K562 (cell line): ENCODE measurements around the gene COX10. TPM values are rescaled to one million over a fixed set of nuclear protein-coding genes. Genes with fewer than 3 reads are reported as not detected.

Source experiments
- ATAC-seq: fragments of 200-7000 bp; cut with Tn5 transposase; 3 replicates; pipeline ENCODE4 v1.9.1; 2020; ENCODE audit warnings: moderate library complexity
- BruUV-seq: library from RNA; stranded (reverse); fragments of 400-500 nt; replicated peaks from 2 replicates; lab custom pipeline; 2021; lab: Mats Ljungman, UMichigan
- CTCF ChIA-PET: fragments of 300-600 bp; formaldehyde crosslinking; extraction: SDS; loops from one replicate; lab custom pipeline; 2021; ENCODE audit warnings: low intra/inter-chr PET ratio; lab: Yijun Ruan, JAX
- POLR2A ChIA-PET: fragments of 300-600, 350-650 bp; sonication (Branson Sonifier 250); formaldehyde crosslinking; extraction: SDS; loops from one replicate; lab custom pipeline; 2021; ENCODE audit warnings: antibody characterized with exemption, inconsistent platforms; lab: Yijun Ruan, JAX
- DNase-seq, 4 experiments: peaks; one replicate each; pipeline versions ENCODE4 v3.0.0 to v3.0.0-alpha.2; 2011 to 2018; ENCODE audit warnings: low spot score in 3 of 4, mixed read lengths in 3 of 4; ENCODE audit errors: extremely low read depth in 1 of 4
- FAIRE-seq: peaks from 2 replicates; lab custom pipeline; 2011; peaks lifted over from hg19 to GRCh38; lab: Jason Lieb, UNC
- H2AFZ ChIP-seq: 2 replicates; pipeline ENCODE4 v1.6.0; 2011; ENCODE audit warnings: low read depth, low read length, control low read depth, inconsistent platforms
- H3K27ac ChIP-seq: fragments of 200-600 bp; 3 replicates; pipeline ENCODE4 v1.8.0; 2011; ENCODE audit warnings: low read depth, mild to moderate bottlenecking, control low read depth, inconsistent platforms, low read length, moderate library complexity, mixed read lengths; ENCODE audit errors: extremely low read depth
- H3K27me3 ChIP-seq, 2 experiments: fragments of 300-600 bp in 1 of 2; 2 replicates in 1 of 2; 3 replicates in 1 of 2; pipeline versions ENCODE4 v1.6.0 to v1.8.0; 2011; ENCODE audit warnings: inconsistent platforms in 2 of 2, low read length in 2 of 2, mild to moderate bottlenecking in 1 of 2, mixed read lengths in 1 of 2, moderate library complexity in 1 of 2; ENCODE audit not compliant: control insufficient read depth in 2 of 2, insufficient read depth in 2 of 2
- H3K36me3 ChIP-seq: fragments of 300-600 bp; 3 replicates; pipeline ENCODE4 v1.8.0; 2011; ENCODE audit warnings: mild to moderate bottlenecking, low read length, inconsistent platforms; ENCODE audit not compliant: control insufficient read depth, insufficient read depth
- H3K4me1 ChIP-seq, 2 experiments: fragments of 200-600 bp in 1 of 2; replicated peaks in 1 of 2; 2 replicates in 1 of 2; 3 replicates in 1 of 2; pipeline versions ENCODE4 v1.5.1 to v1.8.0; 2011; ENCODE audit warnings: inconsistent platforms in 2 of 2, low read length in 2 of 2, mild to moderate bottlenecking in 1 of 2, mixed read lengths in 1 of 2, moderate library complexity in 1 of 2; ENCODE audit not compliant: control insufficient read depth in 2 of 2, insufficient read depth in 2 of 2
- H3K4me2 ChIP-seq: 2 replicates; pipeline ENCODE4 v1.6.1; 2011; ENCODE audit warnings: low read length, control low read depth, inconsistent platforms, mixed read lengths; ENCODE audit not compliant: insufficient read depth
- H3K4me3 ChIP-seq: fragments of 200-600 bp; sonication (generic), shearing (Covaris generic); 2 replicates; pipeline ENCODE4 v1.5.1; 2016; ENCODE audit warnings: control low read depth, inconsistent platforms
- H3K79me2 ChIP-seq: fragments of 200-600 bp; 3 replicates; pipeline ENCODE4 v1.8.0; 2011; ENCODE audit warnings: low read length, inconsistent platforms; ENCODE audit not compliant: control insufficient read depth, insufficient read depth
- H3K9ac ChIP-seq, 2 experiments: 2 replicates each; pipeline versions ENCODE4 v1.6.0 to v1.6.1; 2011; ENCODE audit warnings: low read depth in 2 of 2, low read length in 2 of 2, control low read depth in 1 of 2, inconsistent platforms in 1 of 2, mild to moderate bottlenecking in 1 of 2, mixed read lengths in 1 of 2; ENCODE audit not compliant: insufficient read depth in 1 of 2
- H3K9me1 ChIP-seq: one replicate; pipeline ENCODE4 v1.6.0; 2011; ENCODE audit warnings: inconsistent platforms, mild to moderate bottlenecking, low read length, moderate library complexity; ENCODE audit not compliant: control insufficient read depth, insufficient read depth
- H3K9me3 ChIP-seq: replicated peaks from 2 replicates; pipeline ENCODE4 v1.5.1; 2011; ENCODE audit warnings: low read depth, low read length, inconsistent platforms; ENCODE audit not compliant: control insufficient read depth, insufficient read depth
- H4K20me1 ChIP-seq: replicated peaks from 2 replicates; pipeline ENCODE4 v1.6.1; 2011; ENCODE audit warnings: low read length, inconsistent platforms, mixed read lengths; ENCODE audit not compliant: control insufficient read depth, insufficient read depth
- BCOR ChIP-seq: fragments of 450-650 bp; IDR thresholded peaks from 2 replicates; pipeline ENCODE4 v1.6.1; 2016
- C11orf30 ChIP-seq: fragments of 450-650 bp; IDR thresholded peaks from 2 replicates; pipeline ENCODE4 v1.6.1; 2016; ENCODE audit warnings: low read depth, mild to moderate bottlenecking
- CBFA2T3 ChIP-seq: fragments of 450-650 bp; IDR thresholded peaks from 2 replicates; pipeline ENCODE4 v1.6.1; 2017
- EP300 ChIP-seq: IDR thresholded peaks from 2 replicates; pipeline ENCODE4 v1.6.1; 2012; ENCODE audit warnings: low read length, improper control_type of control experiment
- FOSL1 ChIP-seq: fragments of 200-800 bp; sonication (Bioruptor generic); conservative IDR thresholded peaks from 2 replicates; pipeline ENCODE4 v1.6.1; 2016; ENCODE audit warnings: missing genetic modification characterization, missing compliant biosample characterization
- FOXA1 ChIP-seq: fragments of 450-650 bp; IDR thresholded peaks from 2 replicates; pipeline ENCODE4 v1.6.1; 2016; ENCODE audit warnings: mild to moderate bottlenecking, borderline replicate concordance
- LCOR ChIP-seq: sonication (generic); formaldehyde crosslinking; IDR thresholded peaks from 2 replicates; pipeline ENCODE4 v1.8.0; 2022; ENCODE audit warnings: mild to moderate bottlenecking, missing genetic modification reagents
- LEF1 ChIP-seq: fragments of 450-650 bp; IDR thresholded peaks from 2 replicates; pipeline ENCODE4 v1.6.1; 2016; ENCODE audit warnings: mild to moderate bottlenecking
- NFXL1 ChIP-seq: fragments of 450-650 bp; formaldehyde crosslinking; IDR thresholded peaks from 2 replicates; pipeline ENCODE4 v1.4.0; 2021; ENCODE audit warnings: mild to moderate bottlenecking
- SMARCB1 ChIP-seq: IDR thresholded peaks from 2 replicates; pipeline ENCODE4 v1.6.1; 2011; ENCODE audit warnings: improper control_type of control experiment, low read depth; ENCODE audit not compliant: insufficient read length
- ZNF316 ChIP-seq: fragments of 450-650 bp; IDR thresholded peaks from 2 replicates; pipeline ENCODE4 v1.6.1; 2016
- WGBS: fragments of 100-300 bp; shearing (Covaris generic); methylation state at CpG from one replicate; pipeline ENCODE4 v1.1.6; 2016; ENCODE audit warnings: low coverage, mixed read lengths; ENCODE audit not compliant: insufficient coverage; ENCODE audit errors: missing lambda C conversion rate; 5-methylcytosine and 5-hydroxymethylcytosine counted together
- in situ Hi-C: fragments of 300-500 bp; cut with MboI; formaldehyde crosslinking; loops from 4 replicates; pipeline ENCODE4 v1.15.0; 2018; ENCODE audit warnings: inconsistent platforms, mixed read lengths
- intact Hi-C: fragments of 100-400 bp; cut with micrococcal nuclease; formaldehyde crosslinking; loops from 2 replicates; pipeline ENCODE4 v1.14.2; 2022
- polyA plus RNA-seq, 8 experiments: library from polyadenylated mRNA; depleted of rRNA in 4 of 8; stranded (reverse) in 5 of 8; unstranded in 3 of 8; fragments of >200 nt; fragmentation: Nextera tagmentation in 2 of 8; fragmentation: Illumina TruSeq in 1 of 8; extraction: Ambion mirVana in 2 of 8; extraction: Trizol in 1 of 8; gene quantifications; 2 replicates each; pipeline versions ENCODE4 v1.2.1 to v1.2.3, GENCODE V29; 2011 to 2014; ENCODE audit warnings: inconsistent platforms in 1 of 8, missing spikeins in 1 of 8
- total RNA-seq, 7 experiments: library from RNA; depleted of rRNA in 6 of 7; stranded (reverse); fragments of >200 nt in 6 of 7; fragmentation: Illumina TruSeq in 2 of 7; extraction: Trizol in 2 of 7; gene quantifications; 2 replicates each; pipeline versions ENCODE4 v1.2.1 to v1.2.3, GENCODE V29; 2011 to 2021; ENCODE audit warnings: low replicate concordance in 1 of 7
- TF ChIP-seq, protein P1 (sequence below): fragments of 450-650 bp; IDR thresholded peaks from 2 replicates; pipeline ENCODE4 v1.6.1; 2016; ENCODE audit warnings: low read depth, mild to moderate bottlenecking, moderate library complexity
- TF ChIP-seq, protein P2 (sequence below), 2 experiments: fragments of 450-650 bp; conservative IDR thresholded peaks; 2 replicates each; pipeline ENCODE4 v1.6.1; 2017; ENCODE audit warnings: mild to moderate bottlenecking in 2 of 2, moderate library complexity in 2 of 2
- TF ChIP-seq, protein P3 (sequence below): fragments of 450-650 bp; IDR thresholded peaks from 2 replicates; pipeline ENCODE4 v1.6.1; 2016; ENCODE audit warnings: mild to moderate bottlenecking

COX10 gene
- total and polyA plus RNA-seq, 9 of the 15 experiments (the other 6 are each of a cell fraction or from before 2014, with no cell fraction given): 10.3 to 26.4 (median 17.8) TPM

DNA sequence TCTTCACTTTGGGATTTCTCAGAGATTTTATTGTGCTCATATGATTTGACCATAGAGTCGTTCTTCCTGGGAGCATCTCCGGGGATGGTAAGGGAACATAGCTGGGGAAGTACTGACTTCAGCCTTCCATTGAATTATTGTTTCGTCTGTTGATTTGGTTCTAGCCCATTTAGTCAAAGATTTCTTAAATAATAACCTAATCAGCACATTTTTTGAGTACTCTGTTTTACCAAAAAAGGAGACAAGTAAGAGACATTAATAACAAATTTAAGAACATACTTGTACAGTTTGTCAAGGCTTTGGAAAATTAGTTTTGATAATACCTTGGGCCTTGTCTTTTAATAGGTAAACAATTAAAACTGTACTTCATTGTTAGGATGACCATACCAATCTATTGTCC, 89.4 kb downstream of the COX10 start:
- intact Hi-C loops: no loop called here
- CTCF ChIA-PET: no interaction called here

DNA sequence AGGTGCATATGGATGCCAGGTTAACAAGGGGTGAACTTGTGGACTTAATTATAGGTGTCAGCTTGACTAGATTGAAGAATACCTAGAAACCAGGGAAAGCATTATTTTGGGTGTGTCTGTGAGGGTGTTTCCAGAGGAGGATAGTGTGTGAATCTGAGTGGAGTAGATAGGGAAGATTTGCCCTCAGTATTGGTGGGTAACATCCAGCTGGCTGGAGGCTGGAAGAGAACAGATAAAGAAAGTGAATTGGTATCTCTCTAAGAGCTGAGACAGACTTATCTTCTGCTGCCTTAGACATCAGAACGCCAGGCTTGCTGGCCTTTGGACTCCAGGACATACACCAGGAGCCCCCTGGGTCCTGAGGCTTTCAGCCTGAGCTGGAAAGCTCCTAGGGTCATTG, 92.1 kb downstream of the COX10 start:
- H2AFZ ChIP-seq: no peak overlapping the region
- POLR2A ChIA-PET: interaction anchor here (0.6 to 0.9 kb wide), 2 partner anchors 11 to 272 kb away, joined by 3 to 4 read pairs; no protein-coding TSS in a partner anchor
- FAIRE-seq: peak; percentile 82
- TF ChIP-seq LCOR (CRISPR knock-in tag): no peak
- TF ChIP-seq, protein P1, sequence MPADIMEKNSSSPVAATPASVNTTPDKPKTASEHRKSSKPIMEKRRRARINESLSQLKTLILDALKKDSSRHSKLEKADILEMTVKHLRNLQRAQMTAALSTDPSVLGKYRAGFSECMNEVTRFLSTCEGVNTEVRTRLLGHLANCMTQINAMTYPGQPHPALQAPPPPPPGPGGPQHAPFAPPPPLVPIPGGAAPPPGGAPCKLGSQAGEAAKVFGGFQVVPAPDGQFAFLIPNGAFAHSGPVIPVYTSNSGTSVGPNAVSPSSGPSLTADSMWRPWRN: 0 out of 2 replicates have a peak, but pooled peaks have one; percentile 44
- TF ChIP-seq, protein P2, sequence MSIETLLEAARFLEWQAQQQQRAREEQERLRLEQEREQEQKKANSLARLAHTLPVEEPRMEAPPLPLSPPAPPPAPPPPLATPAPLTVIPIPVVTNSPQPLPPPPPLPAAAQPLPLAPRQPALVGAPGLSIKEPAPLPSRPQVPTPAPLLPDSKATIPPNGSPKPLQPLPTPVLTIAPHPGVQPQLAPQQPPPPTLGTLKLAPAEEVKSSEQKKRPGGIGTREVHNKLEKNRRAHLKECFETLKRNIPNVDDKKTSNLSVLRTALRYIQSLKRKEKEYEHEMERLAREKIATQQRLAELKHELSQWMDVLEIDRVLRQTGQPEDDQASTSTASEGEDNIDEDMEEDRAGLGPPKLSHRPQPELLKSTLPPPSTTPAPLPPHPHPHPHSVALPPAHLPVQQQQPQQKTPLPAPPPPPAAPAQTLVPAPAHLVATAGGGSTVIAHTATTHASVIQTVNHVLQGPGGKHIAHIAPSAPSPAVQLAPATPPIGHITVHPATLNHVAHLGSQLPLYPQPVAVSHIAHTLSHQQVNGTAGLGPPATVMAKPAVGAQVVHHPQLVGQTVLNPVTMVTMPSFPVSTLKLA (conservative IDR thresholded peaks at IDR 0.05): peak in 1 of 2 experiments; percentile 37; a peak in 1 of 4 replicates
- peak; percentile 86 for TF ChIP-seq EP300
- 0 out of 2 replicates have a peak, but pooled peaks have one; percentile 47 for TF ChIP-seq BCOR
- 0 out of 2 replicates have a peak, but pooled peaks have one; percentile 38 for TF ChIP-seq LEF1
- TF ChIP-seq SMARCB1: no peak
- TF ChIP-seq, protein P3, sequence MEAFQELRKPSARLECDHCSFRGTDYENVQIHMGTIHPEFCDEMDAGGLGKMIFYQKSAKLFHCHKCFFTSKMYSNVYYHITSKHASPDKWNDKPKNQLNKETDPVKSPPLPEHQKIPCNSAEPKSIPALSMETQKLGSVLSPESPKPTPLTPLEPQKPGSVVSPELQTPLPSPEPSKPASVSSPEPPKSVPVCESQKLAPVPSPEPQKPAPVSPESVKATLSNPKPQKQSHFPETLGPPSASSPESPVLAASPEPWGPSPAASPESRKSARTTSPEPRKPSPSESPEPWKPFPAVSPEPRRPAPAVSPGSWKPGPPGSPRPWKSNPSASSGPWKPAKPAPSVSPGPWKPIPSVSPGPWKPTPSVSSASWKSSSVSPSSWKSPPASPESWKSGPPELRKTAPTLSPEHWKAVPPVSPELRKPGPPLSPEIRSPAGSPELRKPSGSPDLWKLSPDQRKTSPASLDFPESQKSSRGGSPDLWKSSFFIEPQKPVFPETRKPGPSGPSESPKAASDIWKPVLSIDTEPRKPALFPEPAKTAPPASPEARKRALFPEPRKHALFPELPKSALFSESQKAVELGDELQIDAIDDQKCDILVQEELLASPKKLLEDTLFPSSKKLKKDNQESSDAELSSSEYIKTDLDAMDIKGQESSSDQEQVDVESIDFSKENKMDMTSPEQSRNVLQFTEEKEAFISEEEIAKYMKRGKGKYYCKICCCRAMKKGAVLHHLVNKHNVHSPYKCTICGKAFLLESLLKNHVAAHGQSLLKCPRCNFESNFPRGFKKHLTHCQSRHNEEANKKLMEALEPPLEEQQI: peak; percentile 55; the same call in 1 of the 2 replicates
- TF ChIP-seq CBFA2T3: peak; percentile 98
- TF ChIP-seq NFXL1 (CRISPR knock-in tag): no peak

More for the DNA sequence above, 89.4 kb downstream of the COX10 start:
- H3K4me2 ChIP-seq: no peak overlapping the region
- peaks cover 3% of the 10 kb centered on the region; the same call in 1 of the 3 replicates for H3K79me2 ChIP-seq
- H2AFZ ChIP-seq: no peak overlapping the region
- H3K9me3 ChIP-seq: no peaks in the 10 kb centered on the region
- 0 out of 3 replicates have a peak, but pooled peaks cover 3% of the 10 kb centered on the region for H3K36me3 ChIP-seq
- no peaks in the 10 kb centered on the region for H3K9me1 ChIP-seq
- no peak for ATAC-seq
- H3K27ac ChIP-seq: no peak overlapping the region
- in situ Hi-C loops: no loop called here
- no peak overlapping the region for H3K4me3 ChIP-seq
- no peak for DNase-seq
- peaks cover 13% of the 10 kb centered on the region; the same call in 1 of the 2 replicates for H4K20me1 ChIP-seq
- peak; percentile 62 for TF ChIP-seq ZNF316
- peak; percentile 23; the same call in 1 of the 2 replicates for TF ChIP-seq C11orf30
- TF ChIP-seq FOSL1 (tag): no peak
- no peak for TF ChIP-seq FOXA1
- H3K27me3 ChIP-seq: no peaks in the 10 kb centered on the region
- H3K9ac ChIP-seq: no peak overlapping the region
- POLR2A ChIA-PET: interaction anchor here (0.7 kb wide), 1 partner anchor 698 kb away, joined by 3 read pairs; no protein-coding TSS in a partner anchor
- whole genome bisulfite sequencing: 63% methylated on average over 3 of the region's 3 CpGs
- FAIRE-seq: no peak
- no TSS peak for BruUV-seq
- H3K4me1 ChIP-seq: peaks cover 0 to 4% of the 10 kb centered on the region in 2 experiments; a peak in 3 of 5 replicates

More for the DNA sequence above, 92.1 kb downstream of the COX10 start:
- ATAC-seq (peak; percentile 88), DNase-seq (peak; percentile 9 to 76 (median 30))
- peaks cover 3% of the 10 kb centered on the region; the same call in 1 of the 3 replicates for H3K36me3 ChIP-seq
- 0 out of 3 replicates have a peak, but pooled peaks cover 3% of the 10 kb centered on the region for H3K79me2 ChIP-seq
- H3K27me3 ChIP-seq: no peaks in the 10 kb centered on the region
- in situ Hi-C loops (no loop called here), intact Hi-C loops (no loop called here)
- H4K20me1 ChIP-seq: peaks cover 13% of the 10 kb centered on the region; the same call in 1 of the 2 replicates
- H3K4me1 ChIP-seq: peaks cover 0 to 4% of the 10 kb centered on the region in 2 experiments; a peak in 3 of 5 replicates
- no peak overlapping the region for H3K4me2 ChIP-seq
- CTCF ChIA-PET: no interaction called here
- no peaks in the 10 kb centered on the region for H3K9me1 ChIP-seq
- WGBS: 0% methylated on average over 1 of the region's 1 CpG
- no peak overlapping the region for H3K27ac ChIP-seq
- no peaks in the 10 kb centered on the region for H3K9me3 ChIP-seq
- no TSS peak for BruUV-seq
- H3K9ac ChIP-seq: no peak overlapping the region
- no peak overlapping the region for H3K4me3 ChIP-seq
